Adrenal gland (tissue), 12 donors: ENCODE measurements around the gene UROC1. TPM values are rescaled to one million over a fixed set of nuclear protein-coding genes. Genes with fewer than 3 reads are reported as not detected.

Experiments used
- DNase-seq, 7 donors: peaks; one replicate each; pipeline ENCODE4 v3.0.0-alpha.2; 2019 to 2020
- H3K27ac ChIP-seq, 5 donors: fragments of 200-600 bp; sonication (generic) in 4 of 5; 1 replicate in 3 of 5; 2 replicates in 2 of 5; pipeline versions ENCODE4 v1.5.1 to v1.8.0; 2016 to 2020; ENCODE audit warnings: mild to moderate bottlenecking in 1 of 5
- H3K27me3 ChIP-seq: fragments of 200-600 bp; 2 replicates; pipeline ENCODE4 v1.8.0; 2021
- H3K36me3 ChIP-seq, 2 donors: fragments of 200-600 bp; replicated peaks in 1 of 2; 1 replicate in 1 of 2; 2 replicates in 1 of 2; pipeline versions ENCODE4 v1.5.1 to v1.8.0; 2018 to 2022
- H3K4me1 ChIP-seq, 2 donors: fragments of 200-600 bp; replicated peaks in 1 of 2; 1 replicate in 1 of 2; 2 replicates in 1 of 2; pipeline versions ENCODE4 v1.5.1 to v1.8.0; 2018 to 2021
- H3K4me3 ChIP-seq, 4 donors: fragments of 200-600 bp; sonication (generic) in 3 of 4; one replicate each; pipeline ENCODE4 v1.5.1; 2016 to 2018
- H3K9me3 ChIP-seq, 3 donors: fragments of 200-600 bp; sonication (generic) in 1 of 3; replicated peaks in 1 of 3; 1 replicate in 2 of 3; 2 replicates in 1 of 3; pipeline versions ENCODE4 v1.5.1 to v1.8.0; 2016 to 2021
- POLR2A ChIP-seq, 2 donors: fragments of 450-650 bp; IDR thresholded peaks; one replicate each; pipeline ENCODE4 v1.6.1; 2017; ENCODE audit warnings: antibody characterized with exemption in 2 of 2, mild to moderate bottlenecking in 2 of 2, moderate library complexity in 1 of 2
- WGBS, 4 donors: extraction: QIAGEN DNeasy Blood & Tissue Kit in 2 of 4; methylation state at CpG; one replicate each; pipeline versions ENCODE4 v1.1.5 to v1.1.7; 2013 to 2017; 5-methylcytosine and 5-hydroxymethylcytosine counted together
- intact Hi-C, 2 donors: fragments of 100-400 bp; cut with DNase I; formaldehyde crosslinking; loops; one replicate each; pipeline versions ENCODE4 v1.14.1 to v1.15.0; 2022 to 2023
- polyA plus RNA-seq, 3 donors: library from polyadenylated mRNA; stranded (reverse); fragments of 200-250 nt in 2 of 3; fragments of 350-450 nt in 1 of 3; fragmentation: Illumina TruSeq in 1 of 3; extraction: RNeasy Lipid Tissue Mini Kit (QIAGEN cat#74804) in 1 of 3; gene quantifications; one replicate each; pipeline ENCODE4 v1.2.3, GENCODE V29; 2013 to 2014
- total RNA-seq, 9 donors: library from RNA; depleted of rRNA in 4 of 9; stranded (reverse); fragments of >200 nt in 4 of 9; fragments of 120-200 nt in 1 of 9; fragmentation: NEBNext Ultra II Directional in 1 of 9; extraction: Animal tissue kit (Norgen Biotek cat#: 25700) in 1 of 9; gene quantifications; one replicate each; pipeline versions ENCODE4 v1.1.0 to v1.2.4, GENCODE V29; 2013 to 2023
- TF ChIP-seq, protein P1 (sequence below), 6 experiments: fragments of 450-650 bp in 4 of 6; fragments of 200-600 bp in 2 of 6; sonication (generic) in 1 of 6; IDR thresholded peaks; 1 replicate in 5 of 6; 2 replicates in 1 of 6; pipeline versions ENCODE4 v1.5.1 to v1.8.0; 2016 to 2021; ENCODE audit warnings: antibody characterized with exemption in 6 of 6, mild to moderate bottlenecking in 2 of 6, moderate library complexity in 1 of 6
- donor health status: healthy with polysubstance abuse.
- donor health status: Bipolar disorder and iron deficiency.
- donor health status: DM: yes; HTN: yes; CAD: no.
- donor health status: DM: no; HTN: no; CAD: no.
- donor health status: DM: no; HTN: no; CAD: no.
- donor health status: DM: yes; HTN: yes; CAD: no.

Gene UROC1
- total and polyA plus RNA-seq, 12 donors = under 0.01 to 0.22 (median 0.04) TPM; not detected in 8

DNA sequence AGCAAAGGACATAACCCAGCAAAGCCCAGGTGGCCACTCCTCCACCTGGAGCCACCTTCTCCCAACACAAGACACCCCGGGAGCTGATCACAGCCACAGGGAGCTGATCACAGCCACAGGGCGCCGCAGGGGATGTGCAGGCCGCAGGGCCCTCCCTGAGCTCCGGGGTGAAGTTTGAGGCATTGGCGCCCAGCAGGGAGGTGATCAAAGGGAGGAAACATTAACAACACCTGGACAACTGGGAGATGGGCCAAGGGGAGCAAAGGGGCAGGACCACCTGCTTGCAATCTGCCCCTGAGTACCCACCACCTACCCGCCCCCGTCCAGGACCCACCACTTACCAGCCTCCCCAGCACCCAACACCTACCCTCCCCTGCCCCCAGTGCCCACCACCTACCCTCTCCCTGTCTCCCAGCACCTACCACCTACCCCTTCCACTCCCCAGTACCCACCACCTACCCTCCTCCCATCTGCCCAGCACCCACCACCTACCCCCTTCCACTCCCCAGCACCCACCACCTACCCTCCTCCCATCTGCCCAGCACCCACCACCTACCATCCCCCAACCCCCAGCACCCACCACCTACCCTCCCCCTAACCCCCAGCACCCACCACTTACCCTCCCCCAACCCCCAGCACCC, 2.4 kb downstream of the UROC1 start:
- intact Hi-C loops = loop anchor here in 1 of 2 donors (5.0 kb wide), 1 partner anchor 147 kb away; no protein-coding TSS in a partner anchor
- H3K27me3 ChIP-seq = no peaks in the 10 kb centered on the region
- H3K9me3 ChIP-seq = no peaks in the 10 kb centered on the region
- WGBS, 4 donors = 86 to 91% (median 87%) methylated on average over 5 to 8 of the region's 8 CpGs
- H3K36me3 ChIP-seq = no peaks in the 10 kb centered on the region
- DNase-seq = no peak
- no peaks in the 10 kb centered on the region for H3K4me1 ChIP-seq
- H3K4me3 ChIP-seq = no peak overlapping the region
- no peak for TF ChIP-seq POLR2A (IDR thresholded peaks at IDR 0.05)
- TF ChIP-seq, protein P1, sequence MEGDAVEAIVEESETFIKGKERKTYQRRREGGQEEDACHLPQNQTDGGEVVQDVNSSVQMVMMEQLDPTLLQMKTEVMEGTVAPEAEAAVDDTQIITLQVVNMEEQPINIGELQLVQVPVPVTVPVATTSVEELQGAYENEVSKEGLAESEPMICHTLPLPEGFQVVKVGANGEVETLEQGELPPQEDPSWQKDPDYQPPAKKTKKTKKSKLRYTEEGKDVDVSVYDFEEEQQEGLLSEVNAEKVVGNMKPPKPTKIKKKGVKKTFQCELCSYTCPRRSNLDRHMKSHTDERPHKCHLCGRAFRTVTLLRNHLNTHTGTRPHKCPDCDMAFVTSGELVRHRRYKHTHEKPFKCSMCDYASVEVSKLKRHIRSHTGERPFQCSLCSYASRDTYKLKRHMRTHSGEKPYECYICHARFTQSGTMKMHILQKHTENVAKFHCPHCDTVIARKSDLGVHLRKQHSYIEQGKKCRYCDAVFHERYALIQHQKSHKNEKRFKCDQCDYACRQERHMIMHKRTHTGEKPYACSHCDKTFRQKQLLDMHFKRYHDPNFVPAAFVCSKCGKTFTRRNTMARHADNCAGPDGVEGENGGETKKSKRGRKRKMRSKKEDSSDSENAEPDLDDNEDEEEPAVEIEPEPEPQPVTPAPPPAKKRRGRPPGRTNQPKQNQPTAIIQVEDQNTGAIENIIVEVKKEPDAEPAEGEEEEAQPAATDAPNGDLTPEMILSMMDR (IDR thresholded peaks at IDR 0.05) = no peak
- no peak overlapping the region for H3K27ac ChIP-seq

DNA sequence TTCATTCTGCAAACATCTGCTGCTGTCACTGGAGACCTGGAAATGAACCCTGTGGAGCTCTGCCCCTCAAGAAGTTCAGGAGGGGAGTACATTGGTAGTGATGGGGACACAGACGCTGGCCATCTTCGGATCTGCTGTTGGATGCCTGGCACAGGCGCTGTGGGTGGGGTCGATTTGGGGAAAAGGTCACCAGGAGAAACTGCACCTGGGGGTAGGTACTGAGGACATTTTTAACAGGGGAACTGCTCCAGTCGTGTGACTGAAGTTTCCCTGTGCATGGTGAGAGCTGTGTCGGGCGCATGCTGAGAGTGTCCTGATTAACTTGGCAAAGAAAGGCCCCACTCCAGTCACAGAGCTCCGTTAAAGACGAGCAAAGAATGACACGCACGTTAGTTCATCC, 3.4 kb downstream of the UROC1 start:
- 81 to 88% (median 87%) methylated on average over 10 to 11 of the region's 11 CpGs for WGBS, 4 donors
- TF ChIP-seq, protein P1 (IDR thresholded peaks at IDR 0.05) = no peak
- TF ChIP-seq POLR2A (IDR thresholded peaks at IDR 0.05) = no peak
- Histone ChIP-seq H3K4me1 (no peaks in the 10 kb centered on the region), H3K9me3 (no peaks in the 10 kb centered on the region), H3K27ac (no peak overlapping the region), H3K36me3 (no peaks in the 10 kb centered on the region), H3K27me3 (no peaks in the 10 kb centered on the region), H3K4me3 (no peak overlapping the region)
- intact Hi-C loops = no loop called here
- DNase-seq = no peak

DNA sequence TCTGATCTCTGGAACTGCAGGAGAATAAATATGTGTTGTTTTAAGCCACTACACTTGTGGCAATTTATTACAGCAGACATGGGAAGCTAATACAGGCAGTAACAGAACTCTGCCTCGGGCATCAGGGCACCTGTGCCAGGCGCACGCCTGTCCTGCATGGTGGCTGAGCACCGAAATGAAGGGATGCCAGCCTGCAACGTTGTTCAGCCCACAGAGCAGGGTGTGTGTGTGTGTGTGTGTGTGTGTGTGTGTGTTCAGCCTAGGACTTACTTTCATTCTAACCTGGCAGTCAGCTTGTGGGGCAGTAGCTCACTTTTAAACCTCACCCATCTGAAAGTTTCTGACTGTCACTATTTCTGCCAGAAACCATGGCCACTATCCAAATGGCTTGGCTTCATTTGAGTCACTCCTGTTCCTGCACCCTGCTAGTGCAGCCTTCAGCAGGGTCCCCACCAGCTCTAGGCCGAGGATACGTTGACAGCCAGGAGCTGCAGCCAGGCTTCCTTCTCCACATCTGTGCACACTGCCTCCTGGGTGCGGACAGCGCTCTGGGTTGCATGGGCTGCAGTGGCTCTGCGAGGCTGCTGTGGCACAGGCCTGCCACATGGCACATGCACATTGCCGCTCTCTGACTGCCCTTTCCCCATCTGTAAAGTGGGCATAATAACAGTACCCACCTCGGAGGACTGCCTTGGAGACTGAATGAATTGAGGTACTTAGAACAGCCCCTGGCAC, 4.5 kb downstream of the UROC1 start:
- Histone ChIP-seq H3K9me3 (no peaks in the 10 kb centered on the region), H3K4me1 (no peaks in the 10 kb centered on the region), H3K27me3 (no peaks in the 10 kb centered on the region), H3K36me3 (no peaks in the 10 kb centered on the region), H3K4me3 (no peak overlapping the region), H3K27ac (no peak overlapping the region)
- intact Hi-C loops = no loop called here
- whole genome bisulfite sequencing, 4 donors = 76 to 80% (median 79%) methylated on average over 9 to 12 of the region's 12 CpGs
- DNase-seq = no peak
- TF ChIP-seq, protein P1 (IDR thresholded peaks at IDR 0.05) = no peak
- no peak for TF ChIP-seq POLR2A (IDR thresholded peaks at IDR 0.05)

DNA sequence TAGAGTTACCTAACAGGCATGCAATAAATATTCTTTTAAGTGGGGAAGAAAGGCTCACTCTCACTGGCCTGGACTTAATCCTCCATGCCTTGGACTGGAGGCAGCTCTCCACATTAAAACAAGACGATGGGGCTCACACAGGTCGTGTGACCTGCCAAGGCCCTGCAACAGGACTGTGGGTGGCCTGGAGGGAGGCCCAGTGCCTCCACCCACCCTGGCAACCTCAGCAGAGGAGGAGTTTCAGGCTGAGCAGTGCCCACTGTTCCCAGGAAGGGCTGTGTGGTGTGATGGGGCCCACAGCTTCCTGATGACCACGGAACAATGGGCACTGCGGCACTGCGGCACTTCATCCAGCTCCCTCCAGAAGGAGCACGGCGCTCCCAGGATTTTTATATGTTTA, 5.5 kb downstream of the UROC1 start:
- intact Hi-C loops = no loop called here
- no peak overlapping the region for H3K4me3 ChIP-seq
- H3K27ac ChIP-seq = no peak overlapping the region
- TF ChIP-seq, protein P1 (IDR thresholded peaks at IDR 0.05) = no peak
- no peak for TF ChIP-seq POLR2A (IDR thresholded peaks at IDR 0.05)
- H3K36me3 ChIP-seq = no peaks in the 10 kb centered on the region
- no peaks in the 10 kb centered on the region for H3K27me3 ChIP-seq
- H3K4me1 ChIP-seq = no peaks in the 10 kb centered on the region
- 69 to 81% (median 73%) methylated on average over 7 of the region's 7 CpGs for WGBS, 4 donors
- no peaks in the 10 kb centered on the region for H3K9me3 ChIP-seq
- no peak for DNase-seq
